Adipocyte (in vitro differentiated cells): ENCODE data around the gene PDE4D.
A peak's percentile ranks its signal among the peaks of the same experiment; 100 is the strongest.

Experiments
- DNase-seq: peaks from one replicate; pipeline ENCODE4 v3.0.0-alpha.2; 2015; ENCODE audit warnings: low read depth
- H3K27me3 ChIP-seq: replicated peaks from 2 replicates; pipeline ENCODE4 v1.7.0; 2013; ENCODE audit warnings: mild to moderate bottlenecking, low read length, moderate library complexity; ENCODE audit not compliant: control insufficient read depth, insufficient read depth
- H3K36me3 ChIP-seq: 2 replicates; pipeline ENCODE4 v1.7.0; 2013; ENCODE audit warnings: low read length, mild to moderate bottlenecking, moderate library complexity; ENCODE audit not compliant: control insufficient read depth, insufficient read depth, severe bottlenecking
- H3K4me1 ChIP-seq: 2 replicates; pipeline ENCODE4 v1.7.0; 2013; ENCODE audit warnings: mild to moderate bottlenecking, low read length, moderate library complexity; ENCODE audit not compliant: control insufficient read depth, insufficient read depth
- H3K4me3 ChIP-seq: 2 replicates; pipeline ENCODE4 v1.7.0; 2013; ENCODE audit warnings: mild to moderate bottlenecking, low read length, moderate library complexity
- H3K9ac ChIP-seq: 2 replicates; pipeline ENCODE4 v1.7.0; 2013; ENCODE audit warnings: mild to moderate bottlenecking, low read length, moderate library complexity
- H3K9me3 ChIP-seq: 2 replicates; pipeline ENCODE4 v1.7.0; 2013; ENCODE audit warnings: mild to moderate bottlenecking, low read length, moderate library complexity; ENCODE audit not compliant: control insufficient read depth

The PDE4D gene

GRCh38 chr5:59893429-59894227, at the start of gene PDE4D:
Gene PDE4D (minus strand): TSS chr5:59893726.
- H3K4me1 ChIP-seq: no peaks in the 10 kb centered on the region
- no peaks in the 10 kb centered on the region for H3K36me3 ChIP-seq
- peak within 1 kb of the TSS; percentile 71 for H3K4me3 ChIP-seq
- H3K9ac ChIP-seq: no peak within 1 kb of the TSS
- peaks cover 46% of the 10 kb centered on the region for H3K27me3 ChIP-seq
- DNase-seq: peak; percentile 86
- H3K9me3 ChIP-seq: no peaks in the 10 kb centered on the region

- no peak for DNase-seq
- Histone ChIP-seq H3K36me3 (no peaks in the 10 kb centered on the region), H3K27me3 (no peaks in the 10 kb centered on the region), H3K9me3 (no peaks in the 10 kb centered on the region), H3K9ac (no peak overlapping the region), H3K4me3 (no peak overlapping the region), H3K4me1 (no peaks in the 10 kb centered on the region)
Observed at GRCh38 chr5:59937633-59938032, 44.1 kb upstream of the PDE4D start.

GRCh38 chr5:59923465-59923864, 29.9 kb upstream of the PDE4D start:
- Histone ChIP-seq H3K4me1 (no peaks in the 10 kb centered on the region), H3K9ac (no peak overlapping the region), H3K27me3 (peaks cover 5% of the 10 kb centered on the region), H3K36me3 (no peaks in the 10 kb centered on the region), H3K4me3 (no peak overlapping the region), H3K9me3 (no peaks in the 10 kb centered on the region)
- DNase-seq: peak; percentile 23

GRCh38 chr5:59922220-59922619, 28.7 kb upstream of the PDE4D start:
- no peak overlapping the region for H3K4me3 ChIP-seq
- H3K9ac ChIP-seq: no peak overlapping the region
- H3K9me3 ChIP-seq: no peaks in the 10 kb centered on the region
- H3K4me1 ChIP-seq: no peaks in the 10 kb centered on the region
- DNase-seq: no peak
- H3K27me3 ChIP-seq: peaks cover 5% of the 10 kb centered on the region
- no peaks in the 10 kb centered on the region for H3K36me3 ChIP-seq

GRCh38 chr5:59921816-59922215, 28.3 kb upstream of the PDE4D start:
- Histone ChIP-seq H3K36me3 (no peaks in the 10 kb centered on the region), H3K9ac (no peak overlapping the region), H3K9me3 (no peaks in the 10 kb centered on the region), H3K4me3 (no peak overlapping the region), H3K4me1 (no peaks in the 10 kb centered on the region), H3K27me3 (peaks cover 5% of the 10 kb centered on the region)
- no peak for DNase-seq

GRCh38 chr5:59919484-59919883, 26.0 kb upstream of the PDE4D start:
- no peaks in the 10 kb centered on the region for H3K36me3 ChIP-seq
- H3K4me3 ChIP-seq: no peak overlapping the region
- H3K27me3 ChIP-seq: no peaks in the 10 kb centered on the region
- DNase-seq: no peak
- H3K9me3 ChIP-seq: no peaks in the 10 kb centered on the region
- no peaks in the 10 kb centered on the region for H3K4me1 ChIP-seq
- no peak overlapping the region for H3K9ac ChIP-seq

- Histone ChIP-seq H3K27me3 (no peaks in the 10 kb centered on the region), H3K4me3 (no peak overlapping the region), H3K36me3 (no peaks in the 10 kb centered on the region), H3K9me3 (no peaks in the 10 kb centered on the region), H3K4me1 (no peaks in the 10 kb centered on the region), H3K9ac (no peak overlapping the region)
- DNase-seq: no peak
Observed at GRCh38 chr5:59917121-59917520, 23.6 kb upstream of the PDE4D start.

- Histone ChIP-seq H3K27me3 (peaks cover 24% of the 10 kb centered on the region), H3K36me3 (no peaks in the 10 kb centered on the region), H3K9ac (no peak overlapping the region), H3K4me1 (no peaks in the 10 kb centered on the region), H3K9me3 (no peaks in the 10 kb centered on the region), H3K4me3 (no peak overlapping the region)
- no peak for DNase-seq
Observed at GRCh38 chr5:59905188-59905587, 11.7 kb upstream of the PDE4D start.

GRCh38 chr5:59897075-59897474, 3.5 kb upstream of the PDE4D start:
- H3K4me3 ChIP-seq: no peak overlapping the region
- H3K9ac ChIP-seq: no peak overlapping the region
- DNase-seq: no peak
- H3K36me3 ChIP-seq: no peaks in the 10 kb centered on the region
- peaks cover 37% of the 10 kb centered on the region for H3K27me3 ChIP-seq
- no peaks in the 10 kb centered on the region for H3K9me3 ChIP-seq
- no peaks in the 10 kb centered on the region for H3K4me1 ChIP-seq

GRCh38 chr5:59891962-59892643, 1.4 kb downstream of the PDE4D start:
- no peak for DNase-seq
- H3K27me3 ChIP-seq: peaks cover 40% of the 10 kb centered on the region
- no peaks in the 10 kb centered on the region for H3K9me3 ChIP-seq
- no peaks in the 10 kb centered on the region for H3K4me1 ChIP-seq
- no peak overlapping the region for H3K9ac ChIP-seq
- no peaks in the 10 kb centered on the region for H3K36me3 ChIP-seq
- H3K4me3 ChIP-seq: no peak overlapping the region

GRCh38 chr5:59887274-59887673, 6.3 kb downstream of the PDE4D start:
- Histone ChIP-seq H3K27me3 (peaks cover 12% of the 10 kb centered on the region), H3K9me3 (no peaks in the 10 kb centered on the region), H3K4me1 (no peaks in the 10 kb centered on the region), H3K4me3 (no peak overlapping the region), H3K9ac (no peak overlapping the region), H3K36me3 (no peaks in the 10 kb centered on the region)
- DNase-seq: no peak
